Measurements from ENCODE around the gene LSM11. TPM values are rescaled to one million over a fixed set of nuclear protein-coding genes. Genes with fewer than 3 reads are reported as not detected.

Gene LSM11
- total RNA-seq, 1 donor from 2014 or later, result 10.6 TPM

GRCh38 chr5:157800137-157800536, 56.6 kb downstream of the LSM11 start:
- TF ChIP-seq CTCF (IDR thresholded peaks at IDR 0.05), result no peak
- peaks cover 3% of the 10 kb centered on the region for H3K4me1 Mint-ChIP-seq (ENCODE audit: low read depth)
- H3K36me3 Mint-ChIP-seq (ENCODE audit: low read depth), result peaks cover 17% of the 10 kb centered on the region

GRCh38 chr5:157802736-157803135, 59.2 kb downstream of the LSM11 start:
- peaks cover 21% of the 10 kb centered on the region for H3K36me3 Mint-ChIP-seq (ENCODE audit: low read depth)
- no peaks in the 10 kb centered on the region for H3K9me3 Mint-ChIP-seq (ENCODE audit: low read depth)
- no peak overlapping the region for H3K27ac Mint-ChIP-seq (ENCODE audit: unreplicated experiment)
- no peak for TF ChIP-seq CTCF (IDR thresholded peaks at IDR 0.05)
- no peak overlapping the region for H3K4me3 Mint-ChIP-seq (ENCODE audit: unreplicated experiment)
- no peaks in the 10 kb centered on the region for H3K27me3 Mint-ChIP-seq (ENCODE audit: low read depth)
- H3K4me1 Mint-ChIP-seq (ENCODE audit: low read depth), result peaks cover 5% of the 10 kb centered on the region
- no peak for DNase-seq (ENCODE audit: low spot score)

More at GRCh38 chr5:157800137-157800536, 56.6 kb downstream of the LSM11 start:
- DNase-seq (ENCODE audit: low spot score), result no peak
- Mint-ChIP-seq H3K4me3 (ENCODE audit: unreplicated experiment) (no peak overlapping the region), H3K27me3 (ENCODE audit: low read depth) (no peaks in the 10 kb centered on the region), H3K9me3 (ENCODE audit: low read depth) (no peaks in the 10 kb centered on the region), H3K27ac (ENCODE audit: unreplicated experiment) (no peak overlapping the region)

GRCh38 chr5:157808043-157808442, 64.5 kb downstream of the LSM11 start:
- no peak for TF ChIP-seq CTCF (IDR thresholded peaks at IDR 0.05)
- no peaks in the 10 kb centered on the region for H3K9me3 Mint-ChIP-seq (ENCODE audit: low read depth)
- peaks cover 14% of the 10 kb centered on the region for H3K4me1 Mint-ChIP-seq (ENCODE audit: low read depth)
- peaks cover 27% of the 10 kb centered on the region for H3K36me3 Mint-ChIP-seq (ENCODE audit: low read depth)
- no peak for DNase-seq (ENCODE audit: low spot score)
- H3K4me3 Mint-ChIP-seq (ENCODE audit: unreplicated experiment), result no peak overlapping the region
- H3K27me3 Mint-ChIP-seq (ENCODE audit: low read depth), result no peaks in the 10 kb centered on the region
- H3K27ac Mint-ChIP-seq (ENCODE audit: unreplicated experiment), result no peak overlapping the region

Other genes with a start within 250 kb of the LSM11 start
- 43.5 to 125 TPM (median 125 TPM) in 3 replicates for gene ADAM19, start 167.9 kb upstream of the LSM11 start, total RNA-seq
- not detected in 3 replicates for gene SOX30, start 91.3 kb upstream of the LSM11 start, total RNA-seq
- gene C5orf52, start 72.2 kb upstream of the LSM11 start, total RNA-seq, result not detected in 3 replicates
- gene THG1L, start 12.3 kb upstream of the LSM11 start, total RNA-seq, result 7.0 to 10.1 TPM (median 9.2 TPM) in 3 replicates
- 72.4 to 75.5 TPM (median 73.8 TPM) in 3 replicates for gene CLINT1, start 115.4 kb downstream of the LSM11 start, total RNA-seq